Colonic mucosa (tissue), 4 donors: Measurements from ENCODE around the gene RHEX. TPM values are rescaled to one million over a fixed set of nuclear protein-coding genes. Genes with fewer than 3 reads are reported as not detected.
A peak's percentile ranks its signal among the peaks of the same experiment; 100 is the strongest.
"Not testable (repeated sequence)": the region's sequence is repeated elsewhere in the genome, so short reads cannot be mapped to it uniquely, and the experiment has no call there.

Experiments used
- DNase-seq: peaks from one replicate; pipeline ENCODE4 v3.0.0-alpha.2; 2020
- H3K27ac ChIP-seq: fragments of 200-600 bp; one replicate; pipeline ENCODE4 v1.8.0; 2021
- H3K27me3 ChIP-seq: fragments of 200-600 bp; one replicate; pipeline ENCODE4 v1.8.0; 2021
- H3K36me3 ChIP-seq: fragments of 200-600 bp; one replicate; pipeline ENCODE4 v1.8.0; 2021
- H3K4me1 ChIP-seq: fragments of 200-600 bp; one replicate; pipeline ENCODE4 v1.8.0; 2021; ENCODE audit warnings: mild to moderate bottlenecking
- H3K4me3 ChIP-seq: fragments of 200-600 bp; one replicate; pipeline ENCODE4 v1.8.0; 2021
- H3K9ac ChIP-seq, 2 donors: one replicate each; pipeline ENCODE4 v1.7.0; 2013; ENCODE audit warnings: control low read depth in 2 of 2, low read depth in 2 of 2, low read length in 2 of 2
- H3K9me3 ChIP-seq: fragments of 200-600 bp; one replicate; pipeline ENCODE4 v1.8.0; 2021
- intact Hi-C: fragments of 100-400 bp; cut with DNase I; formaldehyde crosslinking; loops from one replicate; pipeline ENCODE4 v1.14.1; 2022
- total RNA-seq, 2 donors: library from RNA; stranded (reverse); fragmentation: NEBNext Ultra II Directional in 1 of 2; extraction: Animal tissue kit (Norgen Biotek cat#: 25700) in 1 of 2; gene quantifications; one replicate each; pipeline ENCODE4 v1.2.1, GENCODE V29; 2021
- TF ChIP-seq, protein P1 (sequence below): fragments of 200-600 bp; IDR thresholded peaks from one replicate; pipeline ENCODE4 v1.8.0; 2022; ENCODE audit warnings: antibody characterized with exemption, mild to moderate bottlenecking
- donor health status: healthy.
- donor health status: DM: no; HTN: no; CAD: no.
- donor health status: DM: no; HTN: no; CAD: no.

The RHEX gene, protein sequence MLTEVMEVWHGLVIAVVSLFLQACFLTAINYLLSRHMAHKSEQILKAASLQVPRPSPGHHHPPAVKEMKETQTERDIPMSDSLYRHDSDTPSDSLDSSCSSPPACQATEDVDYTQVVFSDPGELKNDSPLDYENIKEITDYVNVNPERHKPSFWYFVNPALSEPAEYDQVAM
- 1 to 10 TPM; 1.1 to 1.4 TPM for total RNA-seq

DNA sequence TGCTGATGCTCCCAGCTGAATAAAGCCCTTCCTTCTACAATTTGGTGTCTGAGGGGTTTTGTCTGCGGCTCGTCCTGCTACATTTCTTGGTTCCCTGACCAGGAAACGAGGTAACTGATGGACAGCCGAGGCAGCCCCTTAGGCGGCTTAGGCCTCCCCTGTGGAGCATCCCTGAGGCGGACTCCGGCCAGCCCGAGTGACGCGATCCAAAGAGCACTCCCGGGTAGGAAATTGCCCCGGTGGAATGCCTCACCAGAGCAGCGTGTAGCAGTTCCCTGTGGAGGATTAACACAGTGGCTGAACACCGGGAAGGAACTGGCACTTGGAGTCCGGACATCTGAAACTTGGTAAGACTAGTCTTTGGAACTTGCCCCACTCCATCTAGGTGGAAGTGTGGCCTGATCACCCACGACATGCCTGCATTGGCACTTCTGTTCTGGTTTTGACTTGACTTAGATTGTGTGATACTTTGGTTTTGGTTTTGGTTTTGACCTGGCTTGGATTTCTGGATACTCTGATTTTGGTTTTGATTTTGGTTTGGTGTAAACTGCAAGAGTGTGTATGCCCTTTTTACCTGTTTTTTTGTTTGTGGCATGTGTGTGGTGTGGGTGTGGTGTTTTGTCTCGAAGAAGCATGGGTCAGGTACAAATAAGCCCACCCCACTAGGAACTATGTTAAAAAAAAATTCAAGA, at the start of gene RHEX:
TSS of gene RHEX (plus strand) at position 255 of the 692 bp plus-strand sequence. CDS start 44,656 bp downstream, outside the sequence.
- H3K9ac ChIP-seq, result peak within 1 kb of the TSS in 1 of 2 donors; percentile 30
- intact Hi-C loops, H3K36me3 ChIP-seq, H3K4me3 ChIP-seq, H3K27ac ChIP-seq, H3K9me3 ChIP-seq, H3K4me1 ChIP-seq, H3K27me3 ChIP-seq, DNase-seq: not testable (repeated sequence)

GRCh38 chr1:206003854-206004800, 48.8 kb upstream of the RHEX start:
- TF ChIP-seq, protein P1, sequence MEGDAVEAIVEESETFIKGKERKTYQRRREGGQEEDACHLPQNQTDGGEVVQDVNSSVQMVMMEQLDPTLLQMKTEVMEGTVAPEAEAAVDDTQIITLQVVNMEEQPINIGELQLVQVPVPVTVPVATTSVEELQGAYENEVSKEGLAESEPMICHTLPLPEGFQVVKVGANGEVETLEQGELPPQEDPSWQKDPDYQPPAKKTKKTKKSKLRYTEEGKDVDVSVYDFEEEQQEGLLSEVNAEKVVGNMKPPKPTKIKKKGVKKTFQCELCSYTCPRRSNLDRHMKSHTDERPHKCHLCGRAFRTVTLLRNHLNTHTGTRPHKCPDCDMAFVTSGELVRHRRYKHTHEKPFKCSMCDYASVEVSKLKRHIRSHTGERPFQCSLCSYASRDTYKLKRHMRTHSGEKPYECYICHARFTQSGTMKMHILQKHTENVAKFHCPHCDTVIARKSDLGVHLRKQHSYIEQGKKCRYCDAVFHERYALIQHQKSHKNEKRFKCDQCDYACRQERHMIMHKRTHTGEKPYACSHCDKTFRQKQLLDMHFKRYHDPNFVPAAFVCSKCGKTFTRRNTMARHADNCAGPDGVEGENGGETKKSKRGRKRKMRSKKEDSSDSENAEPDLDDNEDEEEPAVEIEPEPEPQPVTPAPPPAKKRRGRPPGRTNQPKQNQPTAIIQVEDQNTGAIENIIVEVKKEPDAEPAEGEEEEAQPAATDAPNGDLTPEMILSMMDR, result no peak
- intact Hi-C loops, result no loop called here

DNA sequence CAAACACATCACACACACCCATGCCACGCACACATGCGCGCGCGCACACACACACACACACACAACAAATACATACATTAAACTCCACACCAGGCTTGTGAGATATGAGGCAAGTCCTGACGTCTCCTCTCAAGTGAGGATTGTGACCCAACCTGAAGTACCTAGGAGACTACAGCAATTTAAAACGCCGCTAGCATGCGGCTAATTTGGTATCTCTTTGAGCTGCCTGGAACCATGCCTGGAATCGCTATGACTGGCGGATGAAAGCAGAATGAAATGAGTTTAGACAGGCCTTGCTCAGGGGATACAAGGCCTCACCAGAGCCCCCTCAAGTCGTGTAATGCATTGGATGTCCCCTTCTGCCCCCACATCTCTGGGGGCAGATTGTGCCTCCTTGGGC, 48.1 kb upstream of the RHEX start:
- no peak overlapping the region for H3K9ac ChIP-seq
- H3K27ac ChIP-seq, result no peak overlapping the region
- intact Hi-C loops, result no loop called here
- H3K4me1 ChIP-seq, result no peaks in the 10 kb centered on the region
- peak; percentile 11 for DNase-seq
- H3K27me3 ChIP-seq, result no peaks in the 10 kb centered on the region
- H3K36me3 ChIP-seq, result no peaks in the 10 kb centered on the region
- TF ChIP-seq, protein P1, result no peak
- no peaks in the 10 kb centered on the region for H3K9me3 ChIP-seq
- no peak overlapping the region for H3K4me3 ChIP-seq

More at GRCh38 chr1:206003854-206004800, 48.8 kb upstream of the RHEX start:
- no peaks in the 10 kb centered on the region for H3K36me3 ChIP-seq
- no peaks in the 10 kb centered on the region for H3K4me1 ChIP-seq
- H3K9ac ChIP-seq, result no peak overlapping the region
- H3K27ac ChIP-seq, result no peak overlapping the region
- no peak overlapping the region for H3K4me3 ChIP-seq
- no peaks in the 10 kb centered on the region for H3K9me3 ChIP-seq
- peak; percentile 9 for DNase-seq
- no peaks in the 10 kb centered on the region for H3K27me3 ChIP-seq

- no peak overlapping the region for H3K9ac ChIP-seq
Measured at GRCh38 chr1:206005234-206005633, 47.7 kb upstream of the RHEX start.

DNA sequence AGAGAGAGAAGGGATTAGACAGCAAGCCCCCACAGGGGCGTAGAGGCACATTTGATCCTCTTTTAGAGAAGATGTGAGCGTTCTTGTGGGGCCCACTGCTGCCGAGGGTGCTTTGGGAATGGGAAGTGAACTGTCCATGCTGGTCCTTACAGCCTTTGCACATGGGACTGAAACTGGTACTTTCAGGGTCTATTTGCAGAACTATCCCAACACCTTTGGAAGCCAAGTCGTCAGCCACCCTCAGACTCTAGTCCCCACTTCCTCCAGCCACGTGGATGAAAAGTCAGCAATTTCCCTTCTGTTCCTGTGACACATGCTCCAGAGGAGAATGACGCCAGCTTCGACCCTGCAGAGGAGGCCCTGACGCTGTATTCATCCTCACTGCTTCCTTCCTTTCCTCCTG, 47.2 kb upstream of the RHEX start:
- Histone ChIP-seq H3K36me3 (no peaks in the 10 kb centered on the region), H3K4me1 (no peaks in the 10 kb centered on the region), H3K9ac (no peak overlapping the region), H3K9me3 (no peaks in the 10 kb centered on the region), H3K4me3 (no peak overlapping the region), H3K27me3 (no peaks in the 10 kb centered on the region), H3K27ac (no peak overlapping the region)
- intact Hi-C loops, result no loop called here
- TF ChIP-seq, protein P1, result no peak
- DNase-seq, result no peak

More at GRCh38 chr1:206005234-206005633, 47.7 kb upstream of the RHEX start:
- no peaks in the 10 kb centered on the region for H3K36me3 ChIP-seq
- no peaks in the 10 kb centered on the region for H3K4me1 ChIP-seq
- no peak overlapping the region for H3K4me3 ChIP-seq
- H3K27me3 ChIP-seq, result no peaks in the 10 kb centered on the region
- intact Hi-C loops, result no loop called here
- TF ChIP-seq, protein P1, result no peak
- H3K27ac ChIP-seq, result no peak overlapping the region
- no peak for DNase-seq
- H3K9me3 ChIP-seq, result no peaks in the 10 kb centered on the region
